Esophagus mucosa (tissue), 1 donor: ENCODE measurements around the gene CASTOR1. TPM values are rescaled to one million over a fixed set of nuclear protein-coding genes. Genes with fewer than 3 reads are reported as not detected.
"Not testable (repeated sequence)": the region's sequence is repeated elsewhere in the genome, so short reads cannot be mapped to it uniquely, and the experiment has no call there.

Source experiments
- ATAC-seq: fragments of 200-7000 bp; cut with Tn5 transposase; one replicate; pipeline ENCODE4 v1.9.1; 2020
- total RNA-seq: library from RNA; stranded (reverse); gene quantifications from one replicate; pipeline ENCODE4 v1.2.4, GENCODE V29; 2023
- donor health status: DM: yes; HTN: yes; CAD: no.

CASTOR1 gene
- 43.7 TPM for total RNA-seq

- ATAC-seq, result peak; percentile 78
Observed at GRCh38 chr22:30289141-30289979, at the start of gene CASTOR1. TSS of gene CASTOR1 (minus strand) at chr22:30289505. CDS start at chr22:30289497, 8 bp downstream.

- ATAC-seq, result no peak
Observed at GRCh38 chr22:30338802-30339201, 49.5 kb upstream of the CASTOR1 start.

GRCh38 chr22:30338341-30338740, 49.0 kb upstream of the CASTOR1 start:
- not testable (repeated sequence) for ATAC-seq

GRCh38 chr22:30337461-30337778, 48.1 kb upstream of the CASTOR1 start:
- ATAC-seq, result no peak

- ATAC-seq, result no peak
Observed at GRCh38 chr22:30336752-30337460, 47.6 kb upstream of the CASTOR1 start.

- ATAC-seq, result no peak
Observed at GRCh38 chr22:30335236-30335635, 45.9 kb upstream of the CASTOR1 start.

GRCh38 chr22:30334646-30335045, 45.3 kb upstream of the CASTOR1 start:
- ATAC-seq, result no peak

GRCh38 chr22:30333707-30334087, 44.4 kb upstream of the CASTOR1 start:
- no peak for ATAC-seq

- ATAC-seq, result no peak
Observed at GRCh38 chr22:30332994-30333706, 43.8 kb upstream of the CASTOR1 start.

GRCh38 chr22:30332551-30332950, 43.2 kb upstream of the CASTOR1 start:
- no peak for ATAC-seq

GRCh38 chr22:30328466-30329049, 39.3 kb upstream of the CASTOR1 start:
- no peak for ATAC-seq

- ATAC-seq, result no peak
Observed at GRCh38 chr22:30327864-30328345, 38.6 kb upstream of the CASTOR1 start.

- ATAC-seq, result peak; percentile 93
Observed at GRCh38 chr22:30326706-30327362, 37.5 kb upstream of the CASTOR1 start, which contains the start of gene TBC1D10A. TSS of gene TBC1D10A (minus strand) at chr22:30326941. CDS start at chr22:30326881, 60 bp downstream.

- peak; percentile 40 for ATAC-seq
Observed at GRCh38 chr22:30326255-30326705, 37.0 kb upstream of the CASTOR1 start.

- ATAC-seq, result no peak
Observed at GRCh38 chr22:30325724-30326254, 36.5 kb upstream of the CASTOR1 start.

- ATAC-seq, result peak; percentile 48
Observed at GRCh38 chr22:30325065-30325720, 35.9 kb upstream of the CASTOR1 start.

- no peak for ATAC-seq
Observed at GRCh38 chr22:30324014-30324730, 34.9 kb upstream of the CASTOR1 start.

GRCh38 chr22:30323246-30323645, 33.9 kb upstream of the CASTOR1 start:
- ATAC-seq, result no peak

GRCh38 chr22:30321461-30321860, 32.2 kb upstream of the CASTOR1 start:
- ATAC-seq, result no peak

- ATAC-seq, result no peak
Observed at GRCh38 chr22:30320021-30320556, 30.8 kb upstream of the CASTOR1 start.
